Mononuclear cell (primary cell): Measurements from ENCODE around the gene TBC1D22A. TPM values are rescaled to one million over a fixed set of nuclear protein-coding genes. Genes with fewer than 3 reads are reported as not detected.

Experiments
- H3K27me3 ChIP-seq: 2 replicates; pipeline ENCODE4 v1.6.0; 2011; ENCODE audit warnings: low read length, control low read depth; ENCODE audit not compliant: insufficient read depth
- H3K4me1 ChIP-seq: 2 replicates; pipeline ENCODE4 v1.5.1; 2011; ENCODE audit warnings: mild to moderate bottlenecking, low read length, control low read depth; ENCODE audit not compliant: insufficient read depth
- H3K4me3 ChIP-seq: 2 replicates; pipeline ENCODE4 v1.5.1; 2011; ENCODE audit warnings: mild to moderate bottlenecking, low read length, moderate library complexity
- H3K9me3 ChIP-seq: 2 replicates; pipeline ENCODE4 v1.5.1; 2011; ENCODE audit warnings: low read depth, mild to moderate bottlenecking, control low read depth, low read length
- total RNA-seq: library from RNA; depleted of rRNA; stranded (reverse); fragments of >200 nt; gene quantifications from one replicate; pipeline ENCODE4 v1.2.3, GENCODE V29; 2012

TBC1D22A gene
- total RNA-seq, 1 donor: 14.1 TPM

- Histone ChIP-seq H3K27me3 (no peaks in the 10 kb centered on the region), H3K4me3 (no peak overlapping the region)
These were observed 36.2 kb downstream of the TBC1D22A start for GRCh38 chr22:46798366-46799350.

GRCh38 chr22:46799626-46800025 lies 37.2 kb downstream of the TBC1D22A start:
- Histone ChIP-seq H3K4me1 (peaks cover 14% of the 10 kb centered on the region), H3K4me3 (no peak overlapping the region), H3K27me3 (no peaks in the 10 kb centered on the region), H3K9me3 (no peaks in the 10 kb centered on the region)

More at GRCh38 chr22:46798366-46799350, 36.2 kb downstream of the TBC1D22A start:
- Histone ChIP-seq H3K4me1 (peaks cover 13% of the 10 kb centered on the region), H3K9me3 (no peaks in the 10 kb centered on the region)

- no peak overlapping the region for H3K4me3 ChIP-seq
- H3K4me1 ChIP-seq: peaks cover 14% of the 10 kb centered on the region
These were observed 37.8 kb downstream of the TBC1D22A start for GRCh38 chr22:46800102-46800857.

GRCh38 chr22:46801331-46801811 lies 38.9 kb downstream of the TBC1D22A start:
- Histone ChIP-seq H3K4me1 (peaks cover 14% of the 10 kb centered on the region), H3K4me3 (no peak overlapping the region)

More at GRCh38 chr22:46800102-46800857, 37.8 kb downstream of the TBC1D22A start:
- no peaks in the 10 kb centered on the region for H3K9me3 ChIP-seq
- no peaks in the 10 kb centered on the region for H3K27me3 ChIP-seq

GRCh38 chr22:46801826-46802607 lies 39.6 kb downstream of the TBC1D22A start:
- Histone ChIP-seq H3K27me3 (no peaks in the 10 kb centered on the region), H3K9me3 (no peaks in the 10 kb centered on the region), H3K4me1 (peaks cover 20% of the 10 kb centered on the region), H3K4me3 (no peak overlapping the region)

More at GRCh38 chr22:46801331-46801811, 38.9 kb downstream of the TBC1D22A start:
- Histone ChIP-seq H3K27me3 (no peaks in the 10 kb centered on the region), H3K9me3 (no peaks in the 10 kb centered on the region)

- H3K9me3 ChIP-seq: no peaks in the 10 kb centered on the region
- peaks cover 20% of the 10 kb centered on the region for H3K4me1 ChIP-seq
- no peak overlapping the region for H3K4me3 ChIP-seq
- no peaks in the 10 kb centered on the region for H3K27me3 ChIP-seq
These were observed 40.2 kb downstream of the TBC1D22A start for GRCh38 chr22:46802608-46803027.

GRCh38 chr22:46803031-46803880 lies 40.8 kb downstream of the TBC1D22A start:
- Histone ChIP-seq H3K4me3 (no peak overlapping the region), H3K9me3 (no peaks in the 10 kb centered on the region), H3K27me3 (no peaks in the 10 kb centered on the region), H3K4me1 (peaks cover 20% of the 10 kb centered on the region)

- H3K27me3 ChIP-seq: no peaks in the 10 kb centered on the region
- no peaks in the 10 kb centered on the region for H3K9me3 ChIP-seq
- no peak overlapping the region for H3K4me3 ChIP-seq
- H3K4me1 ChIP-seq: peaks cover 16% of the 10 kb centered on the region
These were observed 41.5 kb downstream of the TBC1D22A start for GRCh38 chr22:46803936-46804335.

- H3K4me3 ChIP-seq: no peak overlapping the region
- H3K27me3 ChIP-seq: no peaks in the 10 kb centered on the region
- peaks cover 15% of the 10 kb centered on the region for H3K4me1 ChIP-seq
- no peaks in the 10 kb centered on the region for H3K9me3 ChIP-seq
These were observed 44.3 kb downstream of the TBC1D22A start for GRCh38 chr22:46806794-46807193.

- Histone ChIP-seq H3K4me1 (peaks cover 15% of the 10 kb centered on the region), H3K9me3 (no peaks in the 10 kb centered on the region), H3K4me3 (no peak overlapping the region), H3K27me3 (no peaks in the 10 kb centered on the region)
These were observed 45.0 kb downstream of the TBC1D22A start for GRCh38 chr22:46807458-46807857.

GRCh38 chr22:46809153-46809885 lies 46.9 kb downstream of the TBC1D22A start:
- Histone ChIP-seq H3K27me3 (no peaks in the 10 kb centered on the region), H3K9me3 (no peaks in the 10 kb centered on the region), H3K4me3 (no peak overlapping the region), H3K4me1 (peaks cover 6% of the 10 kb centered on the region)

- Histone ChIP-seq H3K27me3 (no peaks in the 10 kb centered on the region), H3K9me3 (no peaks in the 10 kb centered on the region), H3K4me3 (no peak overlapping the region), H3K4me1 (peaks cover 9% of the 10 kb centered on the region)
These were observed 48.7 kb downstream of the TBC1D22A start for GRCh38 chr22:46810856-46811786.
